ENCODE measurements around the gene CDKN2D. TPM values are rescaled to one million over a fixed set of nuclear protein-coding genes. Genes with fewer than 3 reads are reported as not detected.

CDKN2D gene
- total and polyA plus RNA-seq, 8 donors = 1.4 to 9.1 (median 2.6) TPM

GRCh38 chr19:10562609-10563008 lies 6.2 kb downstream of the CDKN2D start:
- 91 to 92% methylated on average over 5 of the region's 5 CpGs for WGBS, 2 donors
- Histone ChIP-seq H3K9me3 (no peaks in the 10 kb centered on the region), H3K4me1 (peaks cover 0 to 9% (median 0%) of the 10 kb centered on the region in 3 donors), H3K27me3 (no peaks in the 10 kb centered on the region), H3K27ac (no peak overlapping the region), H3K36me3 (peaks cover 5 to 23% (median 20%) of the 10 kb centered on the region in 3 donors), H3K4me3 (no peak overlapping the region)
- TF ChIP-seq, protein P1, sequence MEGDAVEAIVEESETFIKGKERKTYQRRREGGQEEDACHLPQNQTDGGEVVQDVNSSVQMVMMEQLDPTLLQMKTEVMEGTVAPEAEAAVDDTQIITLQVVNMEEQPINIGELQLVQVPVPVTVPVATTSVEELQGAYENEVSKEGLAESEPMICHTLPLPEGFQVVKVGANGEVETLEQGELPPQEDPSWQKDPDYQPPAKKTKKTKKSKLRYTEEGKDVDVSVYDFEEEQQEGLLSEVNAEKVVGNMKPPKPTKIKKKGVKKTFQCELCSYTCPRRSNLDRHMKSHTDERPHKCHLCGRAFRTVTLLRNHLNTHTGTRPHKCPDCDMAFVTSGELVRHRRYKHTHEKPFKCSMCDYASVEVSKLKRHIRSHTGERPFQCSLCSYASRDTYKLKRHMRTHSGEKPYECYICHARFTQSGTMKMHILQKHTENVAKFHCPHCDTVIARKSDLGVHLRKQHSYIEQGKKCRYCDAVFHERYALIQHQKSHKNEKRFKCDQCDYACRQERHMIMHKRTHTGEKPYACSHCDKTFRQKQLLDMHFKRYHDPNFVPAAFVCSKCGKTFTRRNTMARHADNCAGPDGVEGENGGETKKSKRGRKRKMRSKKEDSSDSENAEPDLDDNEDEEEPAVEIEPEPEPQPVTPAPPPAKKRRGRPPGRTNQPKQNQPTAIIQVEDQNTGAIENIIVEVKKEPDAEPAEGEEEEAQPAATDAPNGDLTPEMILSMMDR (IDR thresholded peaks at IDR 0.05) = no peak
- intact Hi-C loops (cut with DNase I) = loop anchor here in 2 of 3 donors (10.0 kb wide), 2 partner anchors 68 to 158 kb away; partner anchors contain the start of gene CDC37 (in 1 of the 2)
- FAIRE-seq (no peak), ATAC-seq (no peak), DNase-seq (no peak)

GRCh38 chr19:10560154-10560553 lies 8.6 kb downstream of the CDKN2D start:
- 93 to 96% methylated on average over 7 of the region's 7 CpGs for WGBS, 2 donors
- Histone ChIP-seq H3K4me1 (no peaks in the 10 kb centered on the region), H3K4me3 (no peak overlapping the region), H3K36me3 (peaks cover 7 to 37% (median 25%) of the 10 kb centered on the region in 3 donors), H3K9me3 (no peaks in the 10 kb centered on the region), H3K27me3 (no peaks in the 10 kb centered on the region), H3K27ac (no peak overlapping the region)
- intact Hi-C loops (cut with DNase I) = loop anchor here in 2 of 3 donors (10.0 kb wide), 2 partner anchors 65 to 155 kb away; partner anchors contain the start of gene CDC37 (in 1 of the 2)
- FAIRE-seq (no peak), DNase-seq (no peak), ATAC-seq (no peak)
- TF ChIP-seq, protein P1 (IDR thresholded peaks at IDR 0.05) = no peak

GRCh38 chr19:10557603-10558197 lies 11.1 kb downstream of the CDKN2D start:
- H3K36me3 ChIP-seq = peaks cover 7 to 58% (median 40%) of the 10 kb centered on the region in 3 donors
- TF ChIP-seq, protein P1 (IDR thresholded peaks at IDR 0.05) = no peak
- H3K27ac ChIP-seq = no peak overlapping the region
- H3K9me3 ChIP-seq = no peaks in the 10 kb centered on the region
- no peaks in the 10 kb centered on the region for H3K27me3 ChIP-seq
- WGBS, 2 donors = 93 to 94% methylated on average over 33 of the region's 33 CpGs
- no peak for DNase-seq
- ATAC-seq = no peak
- no peak overlapping the region for H3K4me3 ChIP-seq
- no peaks in the 10 kb centered on the region for H3K4me1 ChIP-seq
- intact Hi-C loops (cut with DNase I) = no loop called here
- no peak for FAIRE-seq

DNA sequence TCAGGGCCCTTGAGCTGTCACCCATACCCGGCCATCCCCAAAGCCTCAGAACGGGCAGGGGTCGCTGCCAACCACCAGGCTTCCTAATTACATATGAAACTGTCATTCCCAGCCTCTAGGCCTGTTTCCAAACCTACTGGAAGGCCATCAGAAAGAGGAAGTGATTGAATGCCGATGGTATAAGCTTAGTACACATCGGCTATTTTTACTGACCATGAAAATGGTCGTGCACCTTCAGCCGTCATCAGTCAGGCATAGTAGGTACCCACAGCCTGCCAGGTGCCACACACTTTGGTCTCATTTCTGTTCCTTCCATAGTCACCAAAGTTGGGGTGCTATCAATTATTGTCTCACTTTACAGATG lies 13.2 kb downstream of the CDKN2D start:
- TF ChIP-seq, protein P1 (IDR thresholded peaks at IDR 0.05) = no peak
- Histone ChIP-seq H3K4me3 (no peak overlapping the region), H3K4me1 (no peaks in the 10 kb centered on the region), H3K36me3 (peaks cover 7 to 62% (median 49%) of the 10 kb centered on the region in 3 donors), H3K27me3 (no peaks in the 10 kb centered on the region), H3K27ac (no peak overlapping the region), H3K9me3 (no peaks in the 10 kb centered on the region)
- 73 to 74% methylated on average over 7 of the region's 7 CpGs for WGBS, 2 donors
- intact Hi-C loops (cut with DNase I) = no loop called here
- ATAC-seq (no peak), FAIRE-seq (no peak), DNase-seq (no peak)

Measured in pancreas (tissue), 10 donors.